Measurements from ENCODE around the gene GNG12.

Gene GNG12

DNA sequence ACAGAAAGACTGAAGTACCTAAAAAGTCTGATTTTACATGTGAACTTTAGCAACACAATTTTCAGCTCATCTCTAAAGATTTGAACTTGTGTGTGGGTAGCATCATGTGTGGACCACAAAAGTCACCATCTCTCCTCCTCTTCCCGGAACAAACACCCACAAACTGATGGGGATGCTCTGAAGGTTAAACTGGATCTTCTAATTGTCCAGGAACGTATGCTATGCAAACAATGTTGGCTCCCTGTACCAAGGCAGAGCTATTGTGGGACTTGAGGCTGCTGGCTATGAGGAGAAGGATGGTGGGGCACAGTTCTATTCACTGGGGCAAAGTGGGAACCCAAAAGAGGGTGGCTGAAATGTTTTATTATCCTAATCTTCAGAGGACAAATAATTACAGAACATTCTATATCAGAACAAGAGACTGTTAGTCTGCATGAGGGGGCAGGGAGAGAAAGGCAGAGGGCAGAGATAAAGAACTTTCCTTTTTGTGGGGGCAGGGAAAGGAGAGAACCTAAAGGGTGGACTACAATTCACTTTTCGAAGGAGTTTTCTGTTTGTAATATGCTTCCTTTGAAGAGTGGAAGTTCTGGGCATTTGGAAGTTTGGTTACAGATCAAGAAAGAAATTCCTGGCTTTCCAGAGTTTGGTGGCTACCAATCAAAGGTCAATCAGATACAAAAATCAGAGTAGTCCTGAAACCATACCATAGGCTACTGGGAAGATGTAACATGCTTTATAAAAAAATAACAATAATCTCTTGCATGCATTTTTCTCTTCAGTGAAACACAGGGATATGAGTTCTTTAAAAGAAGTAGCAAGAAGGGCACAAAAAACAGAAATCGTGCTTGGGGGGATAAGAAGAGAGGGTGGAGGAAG is 85.4 kb downstream of the GNG12 start:
- DNase-seq (ENCODE audit: low spot score): no peak
- TF ChIP-seq, protein P1, sequence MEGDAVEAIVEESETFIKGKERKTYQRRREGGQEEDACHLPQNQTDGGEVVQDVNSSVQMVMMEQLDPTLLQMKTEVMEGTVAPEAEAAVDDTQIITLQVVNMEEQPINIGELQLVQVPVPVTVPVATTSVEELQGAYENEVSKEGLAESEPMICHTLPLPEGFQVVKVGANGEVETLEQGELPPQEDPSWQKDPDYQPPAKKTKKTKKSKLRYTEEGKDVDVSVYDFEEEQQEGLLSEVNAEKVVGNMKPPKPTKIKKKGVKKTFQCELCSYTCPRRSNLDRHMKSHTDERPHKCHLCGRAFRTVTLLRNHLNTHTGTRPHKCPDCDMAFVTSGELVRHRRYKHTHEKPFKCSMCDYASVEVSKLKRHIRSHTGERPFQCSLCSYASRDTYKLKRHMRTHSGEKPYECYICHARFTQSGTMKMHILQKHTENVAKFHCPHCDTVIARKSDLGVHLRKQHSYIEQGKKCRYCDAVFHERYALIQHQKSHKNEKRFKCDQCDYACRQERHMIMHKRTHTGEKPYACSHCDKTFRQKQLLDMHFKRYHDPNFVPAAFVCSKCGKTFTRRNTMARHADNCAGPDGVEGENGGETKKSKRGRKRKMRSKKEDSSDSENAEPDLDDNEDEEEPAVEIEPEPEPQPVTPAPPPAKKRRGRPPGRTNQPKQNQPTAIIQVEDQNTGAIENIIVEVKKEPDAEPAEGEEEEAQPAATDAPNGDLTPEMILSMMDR (IDR thresholded peaks at IDR 0.05; ENCODE audit: borderline replicate concordance, control extremely low read depth, extremely low read depth, insufficient read depth, missing control alignments): no peak
- in situ Hi-C loops (cut with MboI; ENCODE audit: low sequenced_read_pairs, unreplicated experiment): no loop called here

- TF ChIP-seq, protein P1 (IDR thresholded peaks at IDR 0.05; ENCODE audit: borderline replicate concordance, control extremely low read depth, extremely low read depth, insufficient read depth, missing control alignments): no peak
- in situ Hi-C loops (cut with MboI; ENCODE audit: low sequenced_read_pairs, unreplicated experiment): no loop called here
- no peak for DNase-seq (ENCODE audit: low spot score)
These were observed 87.2 kb downstream of the GNG12 start for GRCh38 chr1:67745875-67746698.

DNA sequence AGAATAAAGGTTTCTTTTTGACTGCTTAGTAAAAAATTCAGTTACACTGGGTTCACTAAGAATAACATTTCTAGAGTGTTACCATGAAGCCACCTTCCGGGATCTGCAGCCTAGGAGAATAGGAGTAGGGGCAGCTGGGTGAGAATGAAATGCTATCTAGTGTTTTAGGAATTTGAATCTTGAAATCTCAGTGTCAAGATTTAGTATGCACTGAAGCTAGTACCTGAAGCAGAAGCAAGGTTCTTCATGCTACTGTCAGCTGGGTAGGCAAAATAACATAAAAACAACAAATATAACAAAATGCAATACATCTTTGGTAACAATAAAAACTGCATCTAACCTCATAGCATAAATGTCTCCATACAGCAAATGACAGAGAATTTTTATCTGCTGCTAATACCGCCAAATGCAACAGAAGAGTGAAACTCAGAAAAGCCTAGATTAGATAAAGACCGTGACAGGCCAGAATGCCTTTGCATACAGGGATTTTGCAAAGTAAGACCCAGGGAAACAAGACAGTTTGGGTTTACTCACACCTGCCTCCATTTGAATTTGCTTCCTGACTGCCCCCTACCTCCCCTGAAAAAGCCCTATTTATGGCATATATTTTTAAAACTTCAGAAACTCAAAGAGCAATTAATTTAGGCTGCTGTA is 90.1 kb downstream of the GNG12 start:
- TF ChIP-seq, protein P1 (IDR thresholded peaks at IDR 0.05; ENCODE audit: borderline replicate concordance, control extremely low read depth, extremely low read depth, insufficient read depth, missing control alignments): no peak
- in situ Hi-C loops (cut with MboI; ENCODE audit: low sequenced_read_pairs, unreplicated experiment): no loop called here

DNA sequence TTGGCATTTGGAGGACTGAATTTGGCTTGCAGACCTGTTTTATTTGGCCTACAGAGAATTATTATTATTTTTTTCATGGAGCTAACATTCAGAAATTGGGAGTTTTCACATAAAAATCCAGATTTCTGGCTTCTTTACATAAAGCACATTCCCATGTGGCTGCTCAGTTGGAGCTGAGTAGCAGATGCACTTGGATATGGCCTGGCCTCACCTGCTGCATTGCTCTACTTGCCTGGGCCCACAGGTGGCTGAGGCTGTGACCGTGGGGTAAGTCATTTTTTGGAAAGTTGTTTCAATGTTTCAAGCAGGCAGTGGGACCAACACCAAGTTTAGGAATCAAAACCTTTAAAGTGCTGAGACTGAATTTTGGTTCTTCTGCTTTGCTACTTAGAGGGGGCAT is 91.5 kb downstream of the GNG12 start:
- TF ChIP-seq, protein P1 (IDR thresholded peaks at IDR 0.05; ENCODE audit: borderline replicate concordance, control extremely low read depth, extremely low read depth, insufficient read depth, missing control alignments): no peak
- in situ Hi-C loops (cut with MboI; ENCODE audit: low sequenced_read_pairs, unreplicated experiment): no loop called here
- DNase-seq (ENCODE audit: low spot score): no peak

More for the DNA sequence above, 90.1 kb downstream of the GNG12 start:
- no peak for DNase-seq (ENCODE audit: low spot score)

DNA sequence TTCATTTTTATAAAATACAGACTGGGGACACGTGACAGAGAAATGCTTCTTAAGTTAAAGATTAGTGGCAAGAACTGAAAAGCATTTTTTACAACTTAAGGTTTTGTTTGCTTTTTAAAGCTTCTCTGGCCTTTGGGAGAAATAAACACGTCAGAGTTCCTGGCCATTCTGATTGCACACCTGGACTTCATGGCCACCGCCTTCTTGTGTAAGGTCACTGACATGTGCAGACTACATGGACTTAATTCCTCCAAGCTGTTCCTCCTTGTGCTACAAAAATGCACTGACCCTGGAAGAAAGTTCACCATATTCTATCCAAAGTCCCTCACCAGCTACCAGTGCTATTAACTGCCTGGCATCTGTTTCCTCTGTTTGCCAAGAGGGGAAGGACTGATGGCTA is 92.1 kb downstream of the GNG12 start:
- TF ChIP-seq, protein P1 (IDR thresholded peaks at IDR 0.05; ENCODE audit: borderline replicate concordance, control extremely low read depth, extremely low read depth, insufficient read depth, missing control alignments): no peak
- no peak for DNase-seq (ENCODE audit: low spot score)
- in situ Hi-C loops (cut with MboI; ENCODE audit: low sequenced_read_pairs, unreplicated experiment): no loop called here

- DNase-seq (ENCODE audit: low spot score): no peak
- TF ChIP-seq, protein P1 (IDR thresholded peaks at IDR 0.05; ENCODE audit: borderline replicate concordance, control extremely low read depth, extremely low read depth, insufficient read depth, missing control alignments): no peak
- in situ Hi-C loops (cut with MboI; ENCODE audit: low sequenced_read_pairs, unreplicated experiment): no loop called here
These were observed 92.7 kb downstream of the GNG12 start for GRCh38 chr1:67740543-67740942.
